Measurements from ENCODE around the gene RBL2.
"Not testable (repeated sequence)": the region's sequence is repeated elsewhere in the genome, so short reads cannot be mapped to it uniquely, and the experiment has no call there.

GRCh38 chr16:53384610-53385009 is 49.7 kb upstream of the RBL2 start:
- not testable (repeated sequence) for TF ChIP-seq CTCF, POLR2A (IDR thresholded peaks at IDR 0.05)
